Caco-2 (cell line): Measurements from ENCODE around the gene CORO7. TPM values are rescaled to one million over a fixed set of nuclear protein-coding genes. Genes with fewer than 3 reads are reported as not detected.

Experiments used
- BruUV-seq: library from RNA; stranded (reverse); fragments of 400-500 nt; replicated peaks from 2 replicates; lab custom pipeline; 2021; lab: Mats Ljungman, UMichigan
- CTCF ChIA-PET: fragments of 300-600 bp; sonication (Branson Sonifier 250); formaldehyde crosslinking; loops from one replicate; lab custom pipeline; 2022; ENCODE audit warnings: antibody characterized with exemption; lab: Charles Lee
- POLR2A ChIA-PET: fragments of 300-600 bp; sonication (Branson Sonifier 250); formaldehyde crosslinking; loops from one replicate; lab custom pipeline; 2022; ENCODE audit warnings: antibody characterized with exemption; lab: Charles Lee
- DNase-seq, 2 experiments: peaks; one replicate each; pipeline versions ENCODE4 v3.0.0 to v3.0.0-alpha.2; 2020 to 2022
- H3K27me3 ChIP-seq: replicated peaks from 2 replicates; pipeline ENCODE4 v1.6.0; 2011; ENCODE audit warnings: low read length; ENCODE audit not compliant: control insufficient read depth, insufficient read depth
- H3K36me3 ChIP-seq: 2 replicates; pipeline ENCODE4 v1.5.1; 2011; ENCODE audit warnings: low read length; ENCODE audit not compliant: control insufficient read depth, insufficient read depth
- H3K4me1 ChIP-seq: fragments of 250-450 bp; sonication (Bioruptor Pico); 2 replicates; pipeline ENCODE4 v1.5.1; 2020; ENCODE audit warnings: mild to moderate bottlenecking
- H3K4me3 ChIP-seq: 2 replicates; pipeline ENCODE4 v1.5.1; 2011; ENCODE audit warnings: low read depth, mild to moderate bottlenecking, control low read depth, low read length
- H3K9me3 ChIP-seq: fragments of 250-450 bp; sonication (Bioruptor Pico); 2 replicates; pipeline ENCODE4 v1.5.1; 2020; ENCODE audit warnings: mild to moderate bottlenecking, moderate library complexity
- H3K27ac Mint-ChIP-seq: one replicate; pipeline ENCODE4 v1.8.0; 2022; ENCODE audit warnings: mixed read lengths; ENCODE audit not compliant: unreplicated experiment
- H3K27me3 Mint-ChIP-seq: one replicate; pipeline ENCODE4 v1.8.0; 2022; ENCODE audit warnings: mixed read lengths; ENCODE audit not compliant: insufficient read depth, unreplicated experiment
- H3K36me3 Mint-ChIP-seq: one replicate; pipeline ENCODE4 v1.8.0; 2022; ENCODE audit warnings: mild to moderate bottlenecking, mixed read lengths; ENCODE audit not compliant: insufficient read depth, unreplicated experiment
- H3K4me1 Mint-ChIP-seq: one replicate; pipeline ENCODE4 v1.8.0; 2022; ENCODE audit warnings: low read depth, mixed read lengths; ENCODE audit not compliant: unreplicated experiment
- H3K4me3 Mint-ChIP-seq: one replicate; pipeline ENCODE4 v1.8.0; 2022; ENCODE audit warnings: mild to moderate bottlenecking, moderate library complexity, mixed read lengths; ENCODE audit not compliant: unreplicated experiment
- H3K9me3 Mint-ChIP-seq: one replicate; pipeline ENCODE4 v1.8.0; 2022; ENCODE audit warnings: mixed read lengths; ENCODE audit not compliant: unreplicated experiment
- intact Hi-C: fragments of 100-400 bp; cut with micrococcal nuclease; formaldehyde crosslinking; loops from one replicate; pipeline ENCODE4 v1.10.0; 2022; ENCODE audit not compliant: unreplicated experiment
- total RNA-seq: library from RNA; stranded (reverse); gene quantifications from 2 replicates; pipeline ENCODE4 v1.2.3, GENCODE V29; 2022
- TF ChIP-seq, protein P1 (sequence below), 2 experiments: fragments of 200-600 bp in 1 of 2; IDR thresholded peaks; 1 replicate in 1 of 2; 2 replicates in 1 of 2; pipeline versions ENCODE4 v1.5.1 to v1.8.0; 2011 to 2022; ENCODE audit warnings: antibody characterized with exemption in 1 of 2, control low read depth in 1 of 2, inconsistent platforms in 1 of 2, low read depth in 1 of 2, low read length in 1 of 2, mild to moderate bottlenecking in 1 of 2, moderate library complexity in 1 of 2; ENCODE audit not compliant: insufficient read depth in 1 of 2, severe bottlenecking in 1 of 2, unreplicated experiment in 1 of 2

Gene CORO7
- total RNA-seq, 1 experiment from 2014 or later, result 23.1 TPM

- BruUV-seq, result no TSS peak
- no peaks in the 10 kb centered on the region for H3K9me3 ChIP-seq
- H3K36me3 ChIP-seq, result peaks cover 1% of the 10 kb centered on the region; the same call in 1 of the 2 replicates
- H3K4me3 ChIP-seq, result no peak overlapping the region
- H3K36me3 Mint-ChIP-seq, result peaks cover 8% of the 10 kb centered on the region
- CTCF ChIA-PET, result interaction anchor here (0.8 to 1.8 kb wide), 4 partner anchors 15 to 132 kb away, joined by 3 to 5 read pairs (median 3); no protein-coding TSS in a partner anchor
- TF ChIP-seq, protein P1, sequence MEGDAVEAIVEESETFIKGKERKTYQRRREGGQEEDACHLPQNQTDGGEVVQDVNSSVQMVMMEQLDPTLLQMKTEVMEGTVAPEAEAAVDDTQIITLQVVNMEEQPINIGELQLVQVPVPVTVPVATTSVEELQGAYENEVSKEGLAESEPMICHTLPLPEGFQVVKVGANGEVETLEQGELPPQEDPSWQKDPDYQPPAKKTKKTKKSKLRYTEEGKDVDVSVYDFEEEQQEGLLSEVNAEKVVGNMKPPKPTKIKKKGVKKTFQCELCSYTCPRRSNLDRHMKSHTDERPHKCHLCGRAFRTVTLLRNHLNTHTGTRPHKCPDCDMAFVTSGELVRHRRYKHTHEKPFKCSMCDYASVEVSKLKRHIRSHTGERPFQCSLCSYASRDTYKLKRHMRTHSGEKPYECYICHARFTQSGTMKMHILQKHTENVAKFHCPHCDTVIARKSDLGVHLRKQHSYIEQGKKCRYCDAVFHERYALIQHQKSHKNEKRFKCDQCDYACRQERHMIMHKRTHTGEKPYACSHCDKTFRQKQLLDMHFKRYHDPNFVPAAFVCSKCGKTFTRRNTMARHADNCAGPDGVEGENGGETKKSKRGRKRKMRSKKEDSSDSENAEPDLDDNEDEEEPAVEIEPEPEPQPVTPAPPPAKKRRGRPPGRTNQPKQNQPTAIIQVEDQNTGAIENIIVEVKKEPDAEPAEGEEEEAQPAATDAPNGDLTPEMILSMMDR (IDR thresholded peaks at IDR 0.05; ENCODE audit: insufficient read depth in 1 of 2, low read depth in 1 of 2, low read length in 1 of 2, severe bottlenecking in 1 of 2, unreplicated experiment in 1 of 2), result no peak
- H3K27me3 Mint-ChIP-seq, result no peaks in the 10 kb centered on the region
- no peaks in the 10 kb centered on the region for H3K4me1 Mint-ChIP-seq
- no peaks in the 10 kb centered on the region for H3K27me3 ChIP-seq
- H3K4me3 Mint-ChIP-seq, result no peak overlapping the region
- POLR2A ChIA-PET, result no interaction called here
- intact Hi-C loops, result loop anchor here (5.0 kb wide), 1 partner anchor 60 kb away; the partner anchor contains the start of gene TFAP4
- H3K4me1 ChIP-seq, result no peaks in the 10 kb centered on the region
- DNase-seq, result no peak
- no peak overlapping the region for H3K27ac Mint-ChIP-seq
- no peaks in the 10 kb centered on the region for H3K9me3 Mint-ChIP-seq
These were observed 83.6 kb downstream of the CORO7 start for GRCh38 chr16:4332623-4333307.

DNA sequence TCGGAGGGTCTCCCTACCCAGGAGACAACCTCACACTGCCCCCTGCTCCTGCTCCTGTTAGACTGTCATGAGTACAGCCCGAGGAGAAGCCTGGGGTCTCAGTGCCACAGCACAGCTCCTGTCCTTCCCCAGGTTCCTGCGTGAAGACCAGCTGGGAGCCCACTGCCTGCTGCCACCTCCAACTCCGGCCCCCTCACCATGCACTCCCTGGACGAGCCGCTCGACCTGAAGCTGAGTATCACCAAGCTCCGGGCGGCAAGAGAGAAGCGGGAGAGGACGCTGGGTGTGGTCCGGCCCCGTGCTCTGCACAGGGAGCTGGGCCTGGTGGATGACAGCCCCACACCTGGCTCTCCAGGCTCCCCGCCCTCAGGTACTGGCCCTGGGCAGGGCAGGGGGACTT is 84.3 kb downstream of the CORO7 start:
- peaks cover 1% of the 10 kb centered on the region for H3K36me3 Mint-ChIP-seq
- TF ChIP-seq, protein P1 (IDR thresholded peaks at IDR 0.05; ENCODE audit: insufficient read depth in 1 of 2, low read depth in 1 of 2, low read length in 1 of 2, severe bottlenecking in 1 of 2, unreplicated experiment in 1 of 2), result no peak
- intact Hi-C loops, result loop anchor here (5.0 kb wide), 1 partner anchor 60 kb away; the partner anchor contains the start of gene TFAP4
- H3K4me1 Mint-ChIP-seq, result no peaks in the 10 kb centered on the region
- no peaks in the 10 kb centered on the region for H3K9me3 ChIP-seq
- no peaks in the 10 kb centered on the region for H3K4me1 ChIP-seq
- H3K4me3 ChIP-seq, result no peak overlapping the region
- H3K4me3 Mint-ChIP-seq, result no peak overlapping the region
- ChIA-PET CTCF (interaction anchor here (0.7 to 1.8 kb wide), 4 partner anchors 14 to 132 kb away, joined by 3 to 5 read pairs (median 3); no protein-coding TSS in a partner anchor), POLR2A (no interaction called here)
- H3K36me3 ChIP-seq, result peaks cover 1% of the 10 kb centered on the region; the same call in 1 of the 2 replicates
- H3K27me3 ChIP-seq, result no peaks in the 10 kb centered on the region
- DNase-seq, result no peak
- H3K27ac Mint-ChIP-seq, result no peak overlapping the region
- BruUV-seq, result no TSS peak
- H3K9me3 Mint-ChIP-seq, result no peaks in the 10 kb centered on the region
- no peaks in the 10 kb centered on the region for H3K27me3 Mint-ChIP-seq

DNA sequence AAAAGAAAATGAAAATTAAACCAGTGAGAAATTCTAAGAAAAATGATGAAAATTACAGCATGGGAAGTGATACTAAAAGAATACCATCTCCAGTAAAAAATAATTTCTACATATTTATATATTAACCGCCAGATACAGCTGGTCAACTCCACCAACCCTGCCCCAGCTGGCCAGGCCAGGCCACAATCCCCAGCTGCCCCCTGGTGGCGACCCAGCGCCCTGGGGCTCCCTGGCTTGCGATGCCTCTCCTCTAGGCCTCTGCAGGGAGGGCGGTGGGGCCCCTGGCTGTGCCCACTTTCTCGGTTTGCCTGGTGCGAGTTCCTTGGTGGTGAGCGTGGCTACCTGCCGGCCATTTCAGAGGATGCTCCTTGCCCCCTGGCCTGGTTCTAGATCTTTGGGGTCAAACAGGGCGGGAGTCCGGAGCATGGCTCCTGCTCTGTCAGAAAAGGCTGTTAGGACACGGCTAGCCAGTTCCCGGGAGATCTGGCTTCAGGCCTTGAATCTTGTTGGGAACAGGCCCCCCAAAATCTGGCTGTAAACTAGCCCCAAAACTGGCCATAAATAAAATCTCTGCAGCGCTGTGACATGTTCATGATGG is 86.0 kb downstream of the CORO7 start:
- DNase-seq, result peak; percentile 65 to 88
- BruUV-seq, result no TSS peak
- Histone ChIP-seq H3K36me3 (peaks cover 1% of the 10 kb centered on the region; the same call in 1 of the 2 replicates), H3K27me3 (no peaks in the 10 kb centered on the region), H3K4me1 (no peaks in the 10 kb centered on the region), H3K9me3 (no peaks in the 10 kb centered on the region), H3K4me3 (no peak overlapping the region)
- H3K4me1 Mint-ChIP-seq, result no peaks in the 10 kb centered on the region
- H3K27me3 Mint-ChIP-seq, result no peaks in the 10 kb centered on the region
- H3K4me3 Mint-ChIP-seq, result no peak overlapping the region
- H3K27ac Mint-ChIP-seq, result no peak overlapping the region
- H3K36me3 Mint-ChIP-seq, result no peaks in the 10 kb centered on the region
- ChIA-PET CTCF (interaction anchor here (0.6 to 1.8 kb wide), 10 partner anchors 15 to 642 kb away, joined by 3 to 11 read pairs (median 4); no protein-coding TSS in a partner anchor), POLR2A (interaction anchor here (0.5 kb wide), 2 partner anchors 53 to 76 kb away, joined by 3 read pairs; no protein-coding TSS in a partner anchor)
- TF ChIP-seq, protein P1 (IDR thresholded peaks at IDR 0.05; ENCODE audit: insufficient read depth in 1 of 2, low read depth in 1 of 2, low read length in 1 of 2, severe bottlenecking in 1 of 2, unreplicated experiment in 1 of 2), result peak; percentile 84 to 97
- intact Hi-C loops, result loop anchor here (1.0 to 5.0 kb wide), 5 partner anchors 16 to 130 kb away; partner anchors contain the start of gene TFAP4
- H3K9me3 Mint-ChIP-seq, result no peaks in the 10 kb centered on the region
